Transverse colon (tissue), 4 donors: Measurements from ENCODE around the gene PAOX. TPM values are rescaled to one million over a fixed set of nuclear protein-coding genes. Genes with fewer than 3 reads are reported as not detected.

ENCODE experiments used
- DNase-seq: peaks from one replicate; pipeline ENCODE4 v3.0.0-alpha.2; 2019
- H3K27ac ChIP-seq, 4 donors: fragments of 200-600 bp; sonication (generic); 2 replicates each; pipeline ENCODE4 v1.5.1; 2016 to 2018; ENCODE audit warnings: inconsistent platforms in 4 of 4
- H3K27me3 ChIP-seq: fragments of 200-600 bp; sonication (generic); 2 replicates; pipeline ENCODE4 v1.5.1; 2017; ENCODE audit warnings: inconsistent platforms
- H3K36me3 ChIP-seq, 4 donors: fragments of 200-600 bp; sonication (generic); 2 replicates each; pipeline ENCODE4 v1.5.1; 2017 to 2019; ENCODE audit warnings: inconsistent platforms in 4 of 4
- H3K4me1 ChIP-seq, 4 donors: fragments of 200-600 bp; sonication (generic); 2 replicates each; pipeline ENCODE4 v1.5.1; 2017 to 2020; ENCODE audit warnings: inconsistent platforms in 4 of 4
- H3K4me3 ChIP-seq, 4 donors: fragments of 200-600 bp; sonication (generic); 1 replicate in 1 of 4; 2 replicates in 3 of 4; pipeline versions ENCODE4 v1.5.1 to v1.6.1; 2017 to 2019; ENCODE audit warnings: inconsistent platforms in 4 of 4
- H3K9me3 ChIP-seq, 2 donors: fragments of 200-600 bp; sonication (generic); 2 replicates each; pipeline ENCODE4 v1.5.1; 2017 to 2019; ENCODE audit warnings: inconsistent platforms in 2 of 2
- EP300 ChIP-seq: sonication (generic); formaldehyde crosslinking; IDR thresholded peaks from one replicate; pipeline ENCODE4 v1.6.1; 2017; ENCODE audit warnings: antibody characterized with exemption, low read depth
- POLR2A ChIP-seq: fragments of 450-650 bp; IDR thresholded peaks from one replicate; pipeline ENCODE4 v1.6.1; 2016; ENCODE audit warnings: antibody characterized with exemption, mild to moderate bottlenecking, moderate library complexity
- POLR2AphosphoS5 ChIP-seq, 3 donors: sonication (generic); formaldehyde crosslinking; IDR thresholded peaks; one replicate each; pipeline ENCODE4 v1.6.1; 2016; ENCODE audit warnings: antibody characterized with exemption in 3 of 3
- WGBS, 2 donors: methylation state at CpG; one replicate each; pipeline ENCODE4 v1.1.5; 2018; ENCODE audit warnings: low coverage in 1 of 2; 5-methylcytosine and 5-hydroxymethylcytosine counted together
- in situ Hi-C, 4 donors: fragments of 200-750 bp; cut with MboI; loops; one replicate each; pipeline versions ENCODE4 v1.15.0 to v1.15.1; 2017; ENCODE audit warnings: low sequenced_read_pairs in 3 of 4, low pct_ligation_motif_present in 1 of 4, low pct_unique_long_range_greater_than_20kb in 1 of 4
- intact Hi-C: fragments of 100-400 bp; cut with DNase I; formaldehyde crosslinking; loops from one replicate; pipeline ENCODE4 v1.15.1; 2023; ENCODE audit warnings: low total_unique reads
- total RNA-seq, 4 donors: library from RNA; depleted of rRNA; stranded (reverse); fragments of >200 nt; gene quantifications; one replicate each; pipeline ENCODE4 v1.1.0, GENCODE V29; 2016
- TF ChIP-seq, protein P1 (sequence below), 5 experiments: fragments of 200-600 bp in 3 of 5; fragments of 450-650 bp in 2 of 5; sonication (generic) in 3 of 5; IDR thresholded peaks; 1 replicate in 2 of 5; 2 replicates in 3 of 5; pipeline ENCODE4 v1.5.1; 2016 to 2017; ENCODE audit warnings: antibody characterized with exemption in 5 of 5, inconsistent platforms in 3 of 5, mild to moderate bottlenecking in 2 of 5, moderate library complexity in 1 of 5

Gene PAOX
- total RNA-seq, 4 donors from 2014 or later: 11.3 to 32.4 (median 17.1) TPM

DNA sequence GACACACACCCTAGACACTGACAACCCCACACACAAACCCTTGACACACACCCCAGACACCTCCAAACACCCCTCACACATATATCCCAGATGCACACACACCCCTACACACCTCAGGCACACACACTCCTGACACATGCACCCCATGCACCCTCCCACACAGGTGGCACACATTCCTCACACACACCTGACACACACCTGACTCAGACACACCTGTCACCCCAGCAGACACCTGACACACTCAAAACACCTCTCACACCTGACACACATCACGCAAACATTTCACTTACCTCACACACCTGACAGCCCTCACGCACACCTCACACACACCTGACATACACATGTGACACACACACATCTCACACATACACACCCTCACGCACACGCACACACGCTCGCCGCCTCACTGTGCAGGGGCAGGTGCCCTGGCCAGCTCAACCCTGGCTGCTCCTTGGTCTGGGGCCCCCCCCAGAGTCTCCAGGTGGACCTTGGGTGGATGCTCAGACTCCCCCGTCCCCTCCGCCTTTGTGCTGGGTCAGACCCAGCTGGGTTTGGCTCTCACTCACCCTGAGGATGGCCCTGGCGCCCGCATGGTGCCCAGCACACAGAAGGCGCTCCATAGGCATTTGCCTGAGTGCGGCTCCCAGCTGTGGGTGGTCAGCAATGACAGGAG lies 39.2 kb upstream of the PAOX start:
- intact Hi-C loops (no loop called here), in situ Hi-C loops (no loop called here)
- peaks cover 53% of the 10 kb centered on the region for H3K27me3 ChIP-seq
- TF ChIP-seq EP300 (no peak), POLR2A (no peak), POLR2AphosphoS5 (IDR thresholded peaks at IDR 0.05) (no peak)
- TF ChIP-seq, protein P1, sequence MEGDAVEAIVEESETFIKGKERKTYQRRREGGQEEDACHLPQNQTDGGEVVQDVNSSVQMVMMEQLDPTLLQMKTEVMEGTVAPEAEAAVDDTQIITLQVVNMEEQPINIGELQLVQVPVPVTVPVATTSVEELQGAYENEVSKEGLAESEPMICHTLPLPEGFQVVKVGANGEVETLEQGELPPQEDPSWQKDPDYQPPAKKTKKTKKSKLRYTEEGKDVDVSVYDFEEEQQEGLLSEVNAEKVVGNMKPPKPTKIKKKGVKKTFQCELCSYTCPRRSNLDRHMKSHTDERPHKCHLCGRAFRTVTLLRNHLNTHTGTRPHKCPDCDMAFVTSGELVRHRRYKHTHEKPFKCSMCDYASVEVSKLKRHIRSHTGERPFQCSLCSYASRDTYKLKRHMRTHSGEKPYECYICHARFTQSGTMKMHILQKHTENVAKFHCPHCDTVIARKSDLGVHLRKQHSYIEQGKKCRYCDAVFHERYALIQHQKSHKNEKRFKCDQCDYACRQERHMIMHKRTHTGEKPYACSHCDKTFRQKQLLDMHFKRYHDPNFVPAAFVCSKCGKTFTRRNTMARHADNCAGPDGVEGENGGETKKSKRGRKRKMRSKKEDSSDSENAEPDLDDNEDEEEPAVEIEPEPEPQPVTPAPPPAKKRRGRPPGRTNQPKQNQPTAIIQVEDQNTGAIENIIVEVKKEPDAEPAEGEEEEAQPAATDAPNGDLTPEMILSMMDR (IDR thresholded peaks at IDR 0.05): no peak
- H3K4me3 ChIP-seq: no peak overlapping the region
- H3K9me3 ChIP-seq: no peaks in the 10 kb centered on the region
- no peak for DNase-seq
- no peaks in the 10 kb centered on the region for H3K36me3 ChIP-seq
- WGBS, 2 donors: 76 to 89% methylated on average over 2 to 13 of the region's 13 CpGs
- H3K4me1 ChIP-seq: peaks cover 14 to 20% (median 19%) of the 10 kb centered on the region in 4 donors
- H3K27ac ChIP-seq: no peak overlapping the region

DNA sequence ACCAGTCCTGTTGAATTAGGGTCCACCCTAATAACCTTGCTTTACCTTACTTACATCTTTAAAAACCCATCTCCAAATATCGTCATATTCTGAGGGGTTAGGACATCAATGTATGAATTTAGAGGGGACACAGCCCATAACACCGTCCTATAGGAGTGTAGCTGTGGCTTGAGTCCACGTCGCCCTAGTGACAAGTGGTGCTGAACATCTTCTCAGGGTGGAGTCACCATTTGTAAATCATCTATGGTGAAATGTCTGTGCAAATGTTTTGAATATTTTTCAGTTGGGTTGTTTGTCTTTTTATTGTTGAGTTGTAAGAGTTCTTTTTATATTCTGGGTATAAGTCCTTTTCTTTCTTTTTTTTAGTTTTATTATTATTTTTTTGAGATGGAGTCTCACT lies 37.1 kb upstream of the PAOX start:
- Histone ChIP-seq H3K4me1 (peaks cover 2 to 4% (median 3%) of the 10 kb centered on the region in 4 donors), H3K27ac (no peak overlapping the region), H3K4me3 (no peak overlapping the region), H3K9me3 (no peaks in the 10 kb centered on the region), H3K27me3 (peaks cover 47% of the 10 kb centered on the region), H3K36me3 (no peaks in the 10 kb centered on the region)
- TF ChIP-seq EP300 (no peak), POLR2AphosphoS5 (IDR thresholded peaks at IDR 0.05) (no peak), POLR2A (no peak)
- intact Hi-C loops: no loop called here
- 87 to 100% methylated on average over 1 to 4 of the region's 4 CpGs for WGBS, 2 donors
- DNase-seq: no peak
- in situ Hi-C loops: no loop called here

DNA sequence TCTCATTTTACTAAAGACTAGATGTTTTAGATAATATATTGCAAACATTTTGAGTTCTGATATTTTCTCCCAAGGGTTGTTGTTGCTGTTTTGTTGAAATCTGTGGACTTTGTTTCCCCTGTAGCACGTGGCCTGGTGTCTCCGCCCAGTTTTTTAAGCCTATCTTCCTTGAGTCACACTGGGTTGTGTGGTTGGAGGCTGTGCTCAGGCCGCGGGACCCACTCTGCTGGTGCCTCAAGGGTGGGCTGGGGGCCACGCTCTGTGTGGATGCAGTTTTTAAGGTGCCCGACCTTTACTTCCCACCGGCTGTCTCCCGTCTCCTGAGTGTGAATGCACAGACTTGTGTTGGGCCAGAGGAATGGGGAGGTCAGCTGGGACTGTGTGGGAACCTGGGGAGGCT lies 36.1 kb upstream of the PAOX start:
- no peak overlapping the region for H3K27ac ChIP-seq
- H3K4me3 ChIP-seq: no peak overlapping the region
- H3K4me1 ChIP-seq: peaks cover 5 to 13% (median 9%) of the 10 kb centered on the region in 4 donors
- intact Hi-C loops: no loop called here
- no peaks in the 10 kb centered on the region for H3K36me3 ChIP-seq
- TF ChIP-seq POLR2A (no peak), POLR2AphosphoS5 (IDR thresholded peaks at IDR 0.05) (no peak), EP300 (no peak)
- TF ChIP-seq, protein P1 (IDR thresholded peaks at IDR 0.05): no peak
- in situ Hi-C loops: no loop called here
- no peak for DNase-seq
- no peaks in the 10 kb centered on the region for H3K9me3 ChIP-seq
- H3K27me3 ChIP-seq: peaks cover 48% of the 10 kb centered on the region
- WGBS, 2 donors: 75% methylated on average over 8 of the region's 8 CpGs; no CpG with 5 or more reads in 1 of the 2 donors

DNA sequence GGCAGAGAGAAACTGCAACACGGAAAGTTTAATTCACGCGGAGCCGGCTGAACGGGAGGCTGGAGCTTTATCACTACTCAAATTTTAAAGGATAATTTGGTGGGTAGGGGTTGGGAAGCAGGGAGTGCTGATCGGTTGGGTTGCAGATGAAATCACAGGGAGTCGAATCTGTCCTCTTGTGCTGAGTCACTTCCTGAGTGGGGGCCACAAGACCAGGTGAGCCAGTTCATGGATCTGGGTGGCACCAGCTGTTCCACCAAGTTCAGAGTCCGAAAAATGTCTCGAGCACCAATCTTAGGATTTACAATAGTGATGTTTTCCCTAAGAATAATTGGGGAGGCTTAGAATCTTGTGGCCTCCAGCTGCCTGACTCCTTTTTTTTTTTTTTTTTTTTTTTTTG lies 35.5 kb upstream of the PAOX start:
- intact Hi-C loops (no loop called here), in situ Hi-C loops (no loop called here)
- 41 to 61% methylated on average over 3 to 9 of the region's 9 CpGs for WGBS, 2 donors
- Histone ChIP-seq H3K4me1 (peaks cover 5 to 18% (median 11%) of the 10 kb centered on the region in 4 donors), H3K36me3 (no peaks in the 10 kb centered on the region), H3K9me3 (no peaks in the 10 kb centered on the region), H3K4me3 (no peak overlapping the region), H3K27ac (no peak overlapping the region), H3K27me3 (peaks cover 52% of the 10 kb centered on the region)
- TF ChIP-seq POLR2A: no peak
- TF ChIP-seq POLR2AphosphoS5 (IDR thresholded peaks at IDR 0.05): no peak
- TF ChIP-seq, protein P1 (IDR thresholded peaks at IDR 0.05): no peak
- no peak for TF ChIP-seq EP300
- DNase-seq: no peak

DNA sequence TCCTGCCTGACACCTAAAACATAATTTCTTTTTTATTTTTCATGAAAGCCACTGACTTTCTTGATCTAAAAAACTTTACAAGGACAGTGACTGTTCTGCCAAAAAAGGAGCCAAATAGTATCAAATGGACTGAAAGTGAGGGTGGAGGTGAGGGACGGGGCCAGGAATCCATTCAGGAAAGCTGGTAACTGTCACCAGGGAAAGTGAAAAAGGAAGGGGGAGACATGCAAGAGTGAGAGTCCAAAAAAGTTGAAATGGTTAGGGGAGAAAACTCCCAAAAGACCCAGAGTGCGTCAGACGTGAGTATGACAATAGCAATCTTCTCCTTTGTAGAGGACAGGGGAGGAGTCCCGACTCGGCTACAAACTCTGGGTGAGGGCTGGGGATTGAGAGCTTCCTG lies 34.8 kb upstream of the PAOX start:
- in situ Hi-C loops (no loop called here), intact Hi-C loops (no loop called here)
- Histone ChIP-seq H3K4me3 (no peak overlapping the region), H3K9me3 (no peaks in the 10 kb centered on the region), H3K27me3 (peaks cover 52% of the 10 kb centered on the region), H3K27ac (no peak overlapping the region), H3K36me3 (no peaks in the 10 kb centered on the region), H3K4me1 (peaks cover 5 to 18% (median 11%) of the 10 kb centered on the region in 4 donors)
- DNase-seq: no peak
- TF ChIP-seq POLR2AphosphoS5 (IDR thresholded peaks at IDR 0.05) (no peak), EP300 (no peak), POLR2A (no peak)
- TF ChIP-seq, protein P1 (IDR thresholded peaks at IDR 0.05): no peak
- 67 to 79% methylated on average over 5 of the region's 5 CpGs for WGBS, 2 donors
